ENCODE results near the gene PLEKHJ1.

PLEKHJ1 gene

DNA sequence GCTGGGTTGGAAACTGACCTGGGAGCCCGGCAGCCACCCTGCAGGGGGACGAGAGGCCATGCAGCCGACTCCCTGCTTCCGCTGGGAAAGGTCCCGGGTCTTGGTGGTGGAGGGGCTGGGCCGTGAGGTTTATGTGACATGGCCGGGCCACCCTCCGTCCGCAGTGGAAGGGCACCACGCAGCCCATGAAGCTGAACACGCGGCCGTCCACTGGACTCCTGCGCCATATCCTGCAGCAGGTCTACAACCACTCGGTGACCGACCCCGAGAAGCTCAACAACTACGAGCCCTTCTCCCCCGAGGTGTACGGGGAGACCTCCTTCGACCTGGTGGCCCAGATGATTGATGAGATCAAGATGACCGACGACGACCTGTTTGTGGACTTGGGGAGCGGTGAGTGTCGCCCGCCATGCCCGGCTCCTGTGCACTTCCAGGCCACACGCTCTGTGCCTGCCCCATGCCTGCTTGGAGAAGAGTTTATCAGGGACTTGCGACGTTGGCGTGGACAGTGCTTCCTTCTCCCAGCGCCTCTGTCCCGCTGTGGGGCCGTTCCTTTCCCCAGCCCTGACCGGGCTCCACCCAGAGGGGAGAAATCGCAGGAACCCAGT, 45.2 kb downstream of the PLEKHJ1 start:
- Histone ChIP-seq H3K9ac (no peak overlapping the region), H3K36me3 (ENCODE audit: insufficient read depth) (peaks cover 3% of the 10 kb centered on the region; the same call in 1 of the 2 replicates), H3K27me3 (ENCODE audit: insufficient read depth, low read depth) (no peaks in the 10 kb centered on the region), H3K4me2 (no peak overlapping the region), H3K27ac (no peak overlapping the region), H2AFZ (ENCODE audit: low read depth) (no peak overlapping the region), H3K4me3 (IDR thresholded peaks at IDR 0.05; ENCODE audit: insufficient read depth, low read depth, low read length) (no peak overlapping the region), H4K20me1 (ENCODE audit: insufficient read depth) (no peaks in the 10 kb centered on the region), H3K4me1 (ENCODE audit: low read depth, poor library complexity, severe bottlenecking) (no peaks in the 10 kb centered on the region), H3K79me2 (ENCODE audit: insufficient read depth, low read depth) (peaks cover 4% of the 10 kb centered on the region; the same call in 1 of the 2 replicates)
- TF ChIP-seq, protein P1, sequence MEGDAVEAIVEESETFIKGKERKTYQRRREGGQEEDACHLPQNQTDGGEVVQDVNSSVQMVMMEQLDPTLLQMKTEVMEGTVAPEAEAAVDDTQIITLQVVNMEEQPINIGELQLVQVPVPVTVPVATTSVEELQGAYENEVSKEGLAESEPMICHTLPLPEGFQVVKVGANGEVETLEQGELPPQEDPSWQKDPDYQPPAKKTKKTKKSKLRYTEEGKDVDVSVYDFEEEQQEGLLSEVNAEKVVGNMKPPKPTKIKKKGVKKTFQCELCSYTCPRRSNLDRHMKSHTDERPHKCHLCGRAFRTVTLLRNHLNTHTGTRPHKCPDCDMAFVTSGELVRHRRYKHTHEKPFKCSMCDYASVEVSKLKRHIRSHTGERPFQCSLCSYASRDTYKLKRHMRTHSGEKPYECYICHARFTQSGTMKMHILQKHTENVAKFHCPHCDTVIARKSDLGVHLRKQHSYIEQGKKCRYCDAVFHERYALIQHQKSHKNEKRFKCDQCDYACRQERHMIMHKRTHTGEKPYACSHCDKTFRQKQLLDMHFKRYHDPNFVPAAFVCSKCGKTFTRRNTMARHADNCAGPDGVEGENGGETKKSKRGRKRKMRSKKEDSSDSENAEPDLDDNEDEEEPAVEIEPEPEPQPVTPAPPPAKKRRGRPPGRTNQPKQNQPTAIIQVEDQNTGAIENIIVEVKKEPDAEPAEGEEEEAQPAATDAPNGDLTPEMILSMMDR (conservative IDR thresholded peaks at IDR 0.05; ENCODE audit: low read depth, low read length) = no peak

DNA sequence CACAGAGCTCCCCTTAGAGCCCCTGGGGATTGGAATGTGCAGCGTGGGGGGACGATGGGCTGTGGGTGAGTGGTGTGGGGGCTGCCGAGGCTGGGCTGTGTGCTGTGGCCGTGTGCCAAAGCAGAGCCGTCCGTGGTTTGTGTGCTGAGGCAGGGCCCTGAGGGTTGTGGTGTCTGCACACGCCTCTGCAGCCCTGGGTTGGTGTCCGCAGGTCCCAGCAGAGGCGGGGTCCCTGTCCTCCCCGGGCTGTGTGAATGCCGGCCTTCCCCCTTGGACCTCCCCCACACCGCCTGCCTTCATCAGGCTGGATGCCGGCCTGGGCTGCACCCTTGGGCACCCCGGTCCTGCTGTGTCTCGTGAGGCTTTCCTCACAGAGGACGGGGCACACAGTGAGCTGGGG, 46.2 kb downstream of the PLEKHJ1 start:
- Histone ChIP-seq H3K4me2 (no peak overlapping the region), H3K27ac (no peak overlapping the region), H3K9ac (no peak overlapping the region), H3K4me1 (ENCODE audit: low read depth, poor library complexity, severe bottlenecking) (no peaks in the 10 kb centered on the region), H3K79me2 (ENCODE audit: insufficient read depth, low read depth) (peaks cover 14% of the 10 kb centered on the region; the same call in 1 of the 2 replicates), H2AFZ (ENCODE audit: low read depth) (no peak overlapping the region), H3K4me3 (IDR thresholded peaks at IDR 0.05; ENCODE audit: insufficient read depth, low read depth, low read length) (no peak overlapping the region), H3K36me3 (ENCODE audit: insufficient read depth) (peaks cover 3% of the 10 kb centered on the region; the same call in 1 of the 2 replicates), H4K20me1 (ENCODE audit: insufficient read depth) (no peaks in the 10 kb centered on the region), H3K27me3 (ENCODE audit: insufficient read depth, low read depth) (no peaks in the 10 kb centered on the region)
- TF ChIP-seq, protein P1 (conservative IDR thresholded peaks at IDR 0.05; ENCODE audit: low read depth, low read length) = no peak

DNA sequence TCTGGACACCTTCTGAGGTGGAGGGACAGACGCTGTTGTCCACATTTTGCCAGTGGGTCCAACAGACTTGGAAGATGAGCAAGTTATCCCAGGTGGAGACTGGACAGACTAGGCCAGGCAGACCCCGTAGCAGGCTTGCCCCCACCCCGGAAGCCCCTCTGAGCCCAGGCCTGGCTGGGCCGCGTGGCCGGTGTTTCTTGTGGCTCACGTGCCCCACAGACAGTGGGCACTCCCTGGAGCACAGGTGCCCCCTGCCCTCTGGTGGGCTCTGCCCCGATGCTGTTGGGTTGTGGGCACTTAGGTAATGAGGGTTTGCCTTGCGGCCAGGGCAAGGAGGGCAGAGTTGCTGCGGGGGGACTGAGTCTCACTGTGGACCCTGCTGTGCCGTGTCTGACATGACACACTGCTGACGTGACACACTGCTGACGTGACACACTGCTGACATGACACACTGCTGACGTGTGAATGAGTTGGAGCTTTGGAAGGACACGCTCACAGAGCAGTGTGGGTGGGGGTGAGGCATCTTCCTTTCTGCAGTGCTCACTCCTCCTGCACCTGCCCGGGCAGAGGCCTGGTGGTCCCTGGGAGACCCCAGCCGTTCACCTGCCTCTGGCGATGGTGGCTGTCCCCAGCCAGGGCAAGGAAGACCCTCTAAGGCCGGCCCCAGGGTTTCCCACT, 47.3 kb downstream of the PLEKHJ1 start:
- H3K36me3 ChIP-seq (ENCODE audit: insufficient read depth) = peaks cover 3% of the 10 kb centered on the region; the same call in 1 of the 2 replicates

DNA sequence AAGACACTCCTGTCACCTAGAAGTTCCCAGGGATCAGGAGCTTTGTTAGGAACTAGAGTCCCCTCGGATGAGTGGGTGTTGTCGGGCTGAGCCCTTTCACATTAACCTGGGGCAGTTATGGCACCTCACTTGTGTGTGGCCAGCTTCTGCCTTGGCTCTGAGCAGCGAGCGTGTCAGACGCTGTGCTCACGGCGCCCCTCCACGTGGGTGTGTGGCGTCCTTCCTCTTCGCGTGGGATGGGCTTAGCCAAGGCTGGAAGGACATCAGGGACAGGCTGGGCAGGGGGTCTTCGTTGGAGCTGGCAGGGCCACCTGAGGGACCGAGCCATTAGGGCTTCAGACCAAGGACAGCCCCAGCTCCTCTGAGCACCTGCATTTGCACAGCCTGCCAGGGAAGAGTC, 49.0 kb downstream of the PLEKHJ1 start:
- H3K27ac ChIP-seq = no peak overlapping the region
- TF ChIP-seq, protein P1 (conservative IDR thresholded peaks at IDR 0.05; ENCODE audit: low read depth, low read length) = no peak
- no peaks in the 10 kb centered on the region for H3K27me3 ChIP-seq (ENCODE audit: insufficient read depth, low read depth)
- H3K36me3 ChIP-seq (ENCODE audit: insufficient read depth) = peaks cover 3% of the 10 kb centered on the region; the same call in 1 of the 2 replicates
- no peaks in the 10 kb centered on the region for H4K20me1 ChIP-seq (ENCODE audit: insufficient read depth)
- peaks cover 27% of the 10 kb centered on the region; the same call in 1 of the 2 replicates for H3K79me2 ChIP-seq (ENCODE audit: insufficient read depth, low read depth)
- H3K4me2 ChIP-seq = no peak overlapping the region
- H2AFZ ChIP-seq (ENCODE audit: low read depth) = no peak overlapping the region
- no peaks in the 10 kb centered on the region for H3K4me1 ChIP-seq (ENCODE audit: low read depth, poor library complexity, severe bottlenecking)
- H3K4me3 ChIP-seq (IDR thresholded peaks at IDR 0.05; ENCODE audit: insufficient read depth, low read depth, low read length) = no peak overlapping the region
- no peak overlapping the region for H3K9ac ChIP-seq

More for the DNA sequence above, 47.3 kb downstream of the PLEKHJ1 start:
- no peaks in the 10 kb centered on the region for H3K4me1 ChIP-seq (ENCODE audit: low read depth, poor library complexity, severe bottlenecking)
- no peak overlapping the region for H3K27ac ChIP-seq
- TF ChIP-seq, protein P1 (conservative IDR thresholded peaks at IDR 0.05; ENCODE audit: low read depth, low read length) = no peak
- no peak overlapping the region for H3K4me2 ChIP-seq
- H2AFZ ChIP-seq (ENCODE audit: low read depth) = no peak overlapping the region
- no peak overlapping the region for H3K9ac ChIP-seq
- no peak overlapping the region for H3K4me3 ChIP-seq (IDR thresholded peaks at IDR 0.05; ENCODE audit: insufficient read depth, low read depth, low read length)
- H3K27me3 ChIP-seq (ENCODE audit: insufficient read depth, low read depth) = no peaks in the 10 kb centered on the region
- H3K79me2 ChIP-seq (ENCODE audit: insufficient read depth, low read depth) = peaks cover 22% of the 10 kb centered on the region; the same call in 1 of the 2 replicates
- no peaks in the 10 kb centered on the region for H4K20me1 ChIP-seq (ENCODE audit: insufficient read depth)
